Adrenal gland (tissue), 12 donors: ENCODE measurements around the gene NPIPB8. TPM values are rescaled to one million over a fixed set of nuclear protein-coding genes. Genes with fewer than 3 reads are reported as not detected.
"Not testable (repeated sequence)": the region's sequence is repeated elsewhere in the genome, so short reads cannot be mapped to it uniquely, and the experiment has no call there.

Source experiments
- DNase-seq, 7 donors: peaks; one replicate each; pipeline ENCODE4 v3.0.0-alpha.2; 2019 to 2020
- H3K27ac ChIP-seq, 5 donors: fragments of 200-600 bp; sonication (generic) in 4 of 5; 1 replicate in 3 of 5; 2 replicates in 2 of 5; pipeline versions ENCODE4 v1.5.1 to v1.8.0; 2016 to 2020; ENCODE audit warnings: mild to moderate bottlenecking in 1 of 5
- H3K27me3 ChIP-seq: fragments of 200-600 bp; 2 replicates; pipeline ENCODE4 v1.8.0; 2021
- H3K36me3 ChIP-seq, 2 donors: fragments of 200-600 bp; replicated peaks in 1 of 2; 1 replicate in 1 of 2; 2 replicates in 1 of 2; pipeline versions ENCODE4 v1.5.1 to v1.8.0; 2018 to 2022
- H3K4me1 ChIP-seq, 2 donors: fragments of 200-600 bp; replicated peaks in 1 of 2; 1 replicate in 1 of 2; 2 replicates in 1 of 2; pipeline versions ENCODE4 v1.5.1 to v1.8.0; 2018 to 2021
- H3K4me3 ChIP-seq, 4 donors: fragments of 200-600 bp; sonication (generic) in 3 of 4; one replicate each; pipeline ENCODE4 v1.5.1; 2016 to 2018
- H3K9me3 ChIP-seq, 3 donors: fragments of 200-600 bp; sonication (generic) in 1 of 3; replicated peaks in 1 of 3; 1 replicate in 2 of 3; 2 replicates in 1 of 3; pipeline versions ENCODE4 v1.5.1 to v1.8.0; 2016 to 2021
- POLR2A ChIP-seq, 2 donors: fragments of 450-650 bp; IDR thresholded peaks; one replicate each; pipeline ENCODE4 v1.6.1; 2017; ENCODE audit warnings: antibody characterized with exemption in 2 of 2, mild to moderate bottlenecking in 2 of 2, moderate library complexity in 1 of 2
- WGBS, 4 donors: extraction: QIAGEN DNeasy Blood & Tissue Kit in 2 of 4; methylation state at CpG; one replicate each; pipeline versions ENCODE4 v1.1.5 to v1.1.7; 2013 to 2017; 5-methylcytosine and 5-hydroxymethylcytosine counted together
- intact Hi-C, 2 donors: fragments of 100-400 bp; cut with DNase I; formaldehyde crosslinking; loops; one replicate each; pipeline versions ENCODE4 v1.14.1 to v1.15.0; 2022 to 2023
- polyA plus RNA-seq, 3 donors: library from polyadenylated mRNA; stranded (reverse); fragments of 200-250 nt in 2 of 3; fragments of 350-450 nt in 1 of 3; fragmentation: Illumina TruSeq in 1 of 3; extraction: RNeasy Lipid Tissue Mini Kit (QIAGEN cat#74804) in 1 of 3; gene quantifications; one replicate each; pipeline ENCODE4 v1.2.3, GENCODE V29; 2013 to 2014
- total RNA-seq, 9 donors: library from RNA; depleted of rRNA in 4 of 9; stranded (reverse); fragments of >200 nt in 4 of 9; fragments of 120-200 nt in 1 of 9; fragmentation: NEBNext Ultra II Directional in 1 of 9; extraction: Animal tissue kit (Norgen Biotek cat#: 25700) in 1 of 9; gene quantifications; one replicate each; pipeline versions ENCODE4 v1.1.0 to v1.2.4, GENCODE V29; 2013 to 2023
- TF ChIP-seq, protein P1 (sequence below), 6 experiments: fragments of 450-650 bp in 4 of 6; fragments of 200-600 bp in 2 of 6; sonication (generic) in 1 of 6; IDR thresholded peaks; 1 replicate in 5 of 6; 2 replicates in 1 of 6; pipeline versions ENCODE4 v1.5.1 to v1.8.0; 2016 to 2021; ENCODE audit warnings: antibody characterized with exemption in 6 of 6, mild to moderate bottlenecking in 2 of 6, moderate library complexity in 1 of 6
- donor health status: healthy with polysubstance abuse.
- donor health status: Bipolar disorder and iron deficiency.
- donor health status: DM: yes; HTN: yes; CAD: no.
- donor health status: DM: no; HTN: no; CAD: no.
- donor health status: DM: no; HTN: no; CAD: no.
- donor health status: DM: yes; HTN: yes; CAD: no.

NPIPB8 gene
- total and polyA plus RNA-seq, 12 donors: 1.8 TPM; not detected in 11

DNA sequence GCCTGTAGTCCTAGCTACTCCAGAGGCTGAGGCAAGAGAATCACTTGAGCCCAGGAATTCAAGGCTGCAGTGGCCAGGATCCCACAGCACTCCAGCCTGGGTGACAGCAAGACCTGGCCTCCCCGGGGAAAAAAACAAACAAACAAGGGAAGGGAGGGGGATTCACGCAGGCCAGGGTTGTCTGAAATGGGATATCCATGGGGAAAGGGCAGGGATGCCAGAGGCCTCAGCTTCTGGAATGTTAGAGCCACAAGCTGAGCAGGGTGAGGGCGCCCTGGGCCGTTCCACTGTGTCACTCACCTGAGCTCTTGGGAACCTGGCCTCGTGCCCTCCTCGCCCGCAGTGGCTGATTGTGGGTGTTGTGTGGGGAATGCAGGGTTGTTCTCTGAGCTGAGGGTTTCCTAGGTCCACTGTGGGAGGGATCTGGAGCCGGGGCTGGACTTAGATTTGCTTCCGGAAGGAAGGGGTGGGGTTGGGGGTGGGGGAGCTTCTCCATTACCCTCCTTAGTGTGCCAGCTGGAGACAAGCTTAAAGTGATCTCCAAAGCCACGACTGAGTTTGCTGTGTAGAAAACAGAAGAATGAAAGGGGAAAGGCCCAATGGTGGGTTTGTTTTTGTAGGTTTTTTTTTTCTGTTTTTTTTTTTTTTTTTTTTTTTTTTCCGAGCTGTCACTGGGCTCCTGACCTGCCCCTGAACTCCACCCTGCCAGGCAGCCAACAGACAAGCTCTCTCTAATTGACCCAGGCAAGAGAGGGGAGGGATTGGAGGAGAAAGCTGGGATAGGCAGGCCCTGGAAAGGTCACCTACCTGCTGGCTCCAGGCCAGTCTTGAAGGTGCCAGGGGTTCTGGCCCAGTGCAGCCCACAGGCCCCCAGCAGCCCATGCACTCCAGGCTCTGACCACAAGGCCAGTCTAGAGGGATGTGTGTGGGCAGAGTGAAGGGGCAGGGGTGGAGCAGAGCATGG lies 28.0 kb upstream of the NPIPB8 start, which contains the start of gene SULT1A1:
Gene SULT1A1, minus strand, starts transcription at position 414 of the 964 bp plus-strand sequence. CDS start 1,189 bp downstream, outside the sequence.
- Histone ChIP-seq H3K4me1 (peaks cover 30 to 37% of the 10 kb centered on the region in 2 donors), H3K9me3 (no peaks in the 10 kb centered on the region), H3K27me3 (no peaks in the 10 kb centered on the region), H3K27ac (peak within 1 kb of the TSS; percentile 5 to 76 (median 71)), H3K36me3 (peaks cover 0 to 16% of the 10 kb centered on the region in 2 donors), H3K4me3 (peak within 1 kb of the TSS in 3 of 4 donors; percentile 24 to 68 (median 40))
- TF ChIP-seq, protein P1, sequence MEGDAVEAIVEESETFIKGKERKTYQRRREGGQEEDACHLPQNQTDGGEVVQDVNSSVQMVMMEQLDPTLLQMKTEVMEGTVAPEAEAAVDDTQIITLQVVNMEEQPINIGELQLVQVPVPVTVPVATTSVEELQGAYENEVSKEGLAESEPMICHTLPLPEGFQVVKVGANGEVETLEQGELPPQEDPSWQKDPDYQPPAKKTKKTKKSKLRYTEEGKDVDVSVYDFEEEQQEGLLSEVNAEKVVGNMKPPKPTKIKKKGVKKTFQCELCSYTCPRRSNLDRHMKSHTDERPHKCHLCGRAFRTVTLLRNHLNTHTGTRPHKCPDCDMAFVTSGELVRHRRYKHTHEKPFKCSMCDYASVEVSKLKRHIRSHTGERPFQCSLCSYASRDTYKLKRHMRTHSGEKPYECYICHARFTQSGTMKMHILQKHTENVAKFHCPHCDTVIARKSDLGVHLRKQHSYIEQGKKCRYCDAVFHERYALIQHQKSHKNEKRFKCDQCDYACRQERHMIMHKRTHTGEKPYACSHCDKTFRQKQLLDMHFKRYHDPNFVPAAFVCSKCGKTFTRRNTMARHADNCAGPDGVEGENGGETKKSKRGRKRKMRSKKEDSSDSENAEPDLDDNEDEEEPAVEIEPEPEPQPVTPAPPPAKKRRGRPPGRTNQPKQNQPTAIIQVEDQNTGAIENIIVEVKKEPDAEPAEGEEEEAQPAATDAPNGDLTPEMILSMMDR (IDR thresholded peaks at IDR 0.05): peak in 1 of 6 experiments; percentile 5
- TF ChIP-seq POLR2A (IDR thresholded peaks at IDR 0.05): no peak
- intact Hi-C loops: loop anchor here in 1 of 2 donors (10.0 kb wide), 1 partner anchor 115 kb away; the partner anchor contains the start of genes APOBR and CLN3
- 23 to 46% (median 27%) methylated on average over 10 to 11 of the region's 11 CpGs for WGBS, 4 donors
- DNase-seq: peak; percentile 59 to 87 (median 82)

GRCh38 chr16:28610595-28611191 lies 27.2 kb upstream of the NPIPB8 start:
- intact Hi-C loops: no loop called here
- peak overlapping the region in 1 of 4 donors; percentile 30 for H3K4me3 ChIP-seq
- peaks cover 0 to 9% of the 10 kb centered on the region in 2 donors for H3K36me3 ChIP-seq

DNA sequence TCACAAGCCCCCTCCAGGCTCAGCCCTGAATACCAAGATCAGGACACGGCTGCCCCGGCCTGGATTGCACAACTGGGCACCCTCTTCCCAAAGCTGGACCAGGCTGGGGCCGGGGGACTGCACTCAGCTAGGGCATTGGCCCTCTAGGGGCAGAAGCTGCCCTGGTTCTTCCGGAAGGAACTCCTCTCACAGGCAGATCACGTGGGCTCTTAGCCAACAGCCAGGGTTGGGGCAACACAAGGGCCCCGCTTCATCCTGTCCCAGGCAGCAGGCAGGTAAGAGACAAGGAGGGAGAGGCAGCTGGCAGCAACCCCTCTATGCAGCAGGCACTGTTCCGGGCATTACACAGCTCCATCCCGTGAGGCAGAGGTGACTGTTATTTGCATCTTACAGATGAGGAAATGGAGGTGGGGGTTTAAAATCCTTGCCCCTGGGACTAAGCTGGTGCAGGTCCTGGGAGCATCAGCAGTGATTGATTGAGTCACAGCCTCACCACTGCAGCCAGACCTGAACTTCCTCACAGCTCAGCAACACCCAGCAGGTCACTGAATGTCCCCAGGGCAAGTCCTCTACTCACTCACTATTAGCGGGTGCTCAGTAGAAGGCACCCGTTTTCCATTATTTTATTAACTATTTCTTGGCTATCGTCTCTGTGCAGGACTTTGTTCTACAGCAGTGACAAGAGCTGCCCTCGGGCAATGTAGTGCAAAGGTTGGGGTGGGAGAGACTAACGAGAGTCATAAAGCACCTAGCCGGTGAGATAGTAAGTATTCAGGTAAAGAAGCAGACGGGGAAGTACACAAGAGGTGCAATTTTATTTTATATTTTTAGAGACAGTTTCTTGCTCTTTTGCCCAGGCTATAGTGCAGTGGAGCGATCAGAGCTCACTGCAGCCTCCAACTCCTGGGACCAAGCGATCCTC lies 25.2 kb upstream of the NPIPB8 start:
- no CpG with 5 or more reads among the region's 17 CpGs for WGBS, 4 donors
- H3K36me3 ChIP-seq, H3K4me3 ChIP-seq, H3K9me3 ChIP-seq, H3K27me3 ChIP-seq, DNase-seq, H3K27ac ChIP-seq, intact Hi-C loops: not testable (repeated sequence)
- peaks cover 29 to 32% of the 10 kb centered on the region in 2 donors for H3K4me1 ChIP-seq

More at GRCh38 chr16:28610595-28611191, 27.2 kb upstream of the NPIPB8 start:
- TF ChIP-seq, protein P1 (IDR thresholded peaks at IDR 0.05): no peak
- no peak for TF ChIP-seq POLR2A (IDR thresholded peaks at IDR 0.05)
- H3K9me3 ChIP-seq: no peaks in the 10 kb centered on the region
- peak overlapping the region in 3 of 5 donors; percentile 62 to 71 (median 69) for H3K27ac ChIP-seq
- peaks cover 30 to 37% of the 10 kb centered on the region in 2 donors for H3K4me1 ChIP-seq
- WGBS, 4 donors: 67 to 74% (median 68%) methylated on average over 10 of the region's 10 CpGs
- peak in 3 of 7 donors; percentile 12 to 49 (median 41) for DNase-seq
- no peaks in the 10 kb centered on the region for H3K27me3 ChIP-seq

DNA sequence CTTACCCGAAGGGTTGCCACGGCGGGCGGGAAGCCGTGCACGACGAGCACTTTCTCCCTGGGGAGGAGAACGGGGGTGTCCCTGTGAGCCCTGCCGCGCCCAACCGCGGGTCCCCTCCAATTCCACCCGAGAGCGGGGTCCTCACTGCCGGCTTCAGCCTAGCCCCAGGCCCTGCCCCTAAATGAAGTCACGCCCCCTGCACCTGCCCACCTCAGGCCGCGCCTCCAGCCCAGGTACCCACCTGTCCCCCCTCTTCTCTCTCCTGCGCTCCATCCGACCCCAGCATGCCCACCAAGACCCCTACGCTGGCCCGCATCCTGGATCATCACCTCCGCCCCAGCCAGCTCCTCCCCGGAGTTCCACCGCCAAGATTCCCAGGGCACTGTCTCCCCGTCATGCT lies 24.0 kb upstream of the NPIPB8 start:
- H3K27ac ChIP-seq, H3K4me3 ChIP-seq, H3K36me3 ChIP-seq, H3K9me3 ChIP-seq, H3K27me3 ChIP-seq, intact Hi-C loops: not testable (repeated sequence)
- peaks cover 18 to 22% of the 10 kb centered on the region in 2 donors for H3K4me1 ChIP-seq
- WGBS, 4 donors: 58 to 67% methylated on average over 6 to 7 of the region's 26 CpGs; no CpG with 5 or more reads in 2 of the 4 donors
- DNase-seq: peak in 1 of 7 donors; percentile 20

DNA sequence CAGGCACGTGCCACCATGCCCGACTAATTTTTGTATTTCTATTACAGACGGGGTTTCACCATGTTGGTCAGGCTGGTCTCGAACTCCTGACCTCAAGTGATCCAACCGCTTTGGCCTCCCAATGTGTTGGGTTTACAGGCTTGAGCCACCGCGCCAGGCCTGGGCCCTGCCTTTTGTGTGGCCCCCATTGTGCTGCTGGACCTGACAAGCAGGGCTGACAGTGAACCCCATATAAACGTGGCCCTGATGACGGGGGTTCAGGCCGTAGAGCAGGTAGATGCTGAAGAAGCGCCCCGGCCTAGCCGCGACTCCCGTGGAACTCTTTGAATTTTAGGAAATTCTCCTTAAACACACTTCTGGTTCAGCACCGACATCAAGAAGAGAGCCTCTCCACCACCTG lies 23.3 kb upstream of the NPIPB8 start:
- H3K4me3 ChIP-seq, intact Hi-C loops, H3K27ac ChIP-seq, H3K27me3 ChIP-seq, H3K36me3 ChIP-seq, H3K9me3 ChIP-seq: not testable (repeated sequence)
- peaks cover 12 to 15% of the 10 kb centered on the region in 2 donors for H3K4me1 ChIP-seq
- DNase-seq: peak in 1 of 7 donors; percentile 15
- WGBS, 4 donors: 72 to 88% (median 79%) methylated on average over 3 to 14 of the region's 16 CpGs
